Measurements from ENCODE around the gene FAM47E. TPM values are rescaled to one million over a fixed set of nuclear protein-coding genes. Genes with fewer than 3 reads are reported as not detected.

Gene FAM47E
- total RNA-seq, 1 experiment from 2014 or later = 0.72 TPM

GRCh38 chr4:76292730-76293129 is 41.2 kb downstream of the FAM47E start:
- ChIA-PET CTCF (no interaction called here), POLR2A (no interaction called here)
- Histone ChIP-seq H3K4me3 (ENCODE audit: low read depth in 2 of 2, low read length in 2 of 2) (no peak overlapping the region), H3K9me3 (ENCODE audit: control insufficient read depth, insufficient read depth, low read depth, low read length) (no peaks in the 10 kb centered on the region), H3K27ac (ENCODE audit: low read length) (no peak overlapping the region), H3K4me1 (ENCODE audit: control insufficient read depth, insufficient read depth, low read length) (no peaks in the 10 kb centered on the region), H3K36me3 (ENCODE audit: control insufficient read depth, insufficient read depth, low read length) (no peaks in the 10 kb centered on the region), H3K27me3 (ENCODE audit: control insufficient read depth, insufficient read depth, low read length) (no peaks in the 10 kb centered on the region)
- intact Hi-C loops (cut with micrococcal nuclease; ENCODE audit: unreplicated experiment) = no loop called here
- ATAC-seq (no peak), DNase-seq (ENCODE audit: low read depth, low spot score) (no peak)
- TF ChIP-seq REST (IDR thresholded peaks at IDR 0.05; ENCODE audit: insufficient read depth in 1 of 2, low read depth in 2 of 2, low read length in 1 of 2) (no peak), CTCF (IDR thresholded peaks at IDR 0.05) (no peak), SIN3A (IDR thresholded peaks at IDR 0.05; ENCODE audit: borderline replicate concordance, insufficient read depth, low read depth, low read length) (no peak), TCF7L2 (IDR thresholded peaks at IDR 0.05; ENCODE audit: low read depth, low read length) (no peak), POLR2AphosphoS5 (IDR thresholded peaks at IDR 0.05; ENCODE audit: low read depth, low read length) (no peak)
- in situ Hi-C loops (cut with HindIII; ENCODE audit: low pct_unique_long_range_greater_than_20kb, low sequenced_read_pairs) = no loop called here
- BruUV-seq (replicated peaks) = no TSS peak

- no peak for DNase-seq (ENCODE audit: low read depth, low spot score)
- CTCF ChIA-PET = no interaction called here
- intact Hi-C loops (cut with micrococcal nuclease; ENCODE audit: unreplicated experiment) = no loop called here
- H3K4me1 ChIP-seq (ENCODE audit: control insufficient read depth, insufficient read depth, low read length) = no peaks in the 10 kb centered on the region
- in situ Hi-C loops (cut with HindIII; ENCODE audit: low pct_unique_long_range_greater_than_20kb, low sequenced_read_pairs) = no loop called here
- H3K4me3 ChIP-seq (ENCODE audit: low read depth in 2 of 2, low read length in 2 of 2) = no peak overlapping the region
- POLR2A ChIA-PET = no interaction called here
- BruUV-seq (replicated peaks) = no TSS peak
- no peaks in the 10 kb centered on the region for H3K27me3 ChIP-seq (ENCODE audit: control insufficient read depth, insufficient read depth, low read length)
- H3K36me3 ChIP-seq (ENCODE audit: control insufficient read depth, insufficient read depth, low read length) = no peaks in the 10 kb centered on the region
- no peak overlapping the region for H3K27ac ChIP-seq (ENCODE audit: low read length)
- TF ChIP-seq REST (IDR thresholded peaks at IDR 0.05; ENCODE audit: insufficient read depth in 1 of 2, low read depth in 2 of 2, low read length in 1 of 2) (no peak), POLR2AphosphoS5 (IDR thresholded peaks at IDR 0.05; ENCODE audit: low read depth, low read length) (no peak), SIN3A (IDR thresholded peaks at IDR 0.05; ENCODE audit: borderline replicate concordance, insufficient read depth, low read depth, low read length) (no peak), TCF7L2 (IDR thresholded peaks at IDR 0.05; ENCODE audit: low read depth, low read length) (no peak), CTCF (IDR thresholded peaks at IDR 0.05) (no peak)
- no peak for ATAC-seq
- H3K9me3 ChIP-seq (ENCODE audit: control insufficient read depth, insufficient read depth, low read depth, low read length) = no peaks in the 10 kb centered on the region
Measured at GRCh38 chr4:76293772-76294171, 42.3 kb downstream of the FAM47E start.

Measured in Panc1 (cell line).